HG03103 (cell line): ENCODE results near the gene TCERG1.

Source experiments
- ATAC-seq: cut with Tn5 transposase; IDR thresholded peaks from one replicate; pipeline ENCODE4 v1.9.1; 2021; ENCODE audit warnings: low read depth; ENCODE audit not compliant: unreplicated experiment

TCERG1 gene

DNA sequence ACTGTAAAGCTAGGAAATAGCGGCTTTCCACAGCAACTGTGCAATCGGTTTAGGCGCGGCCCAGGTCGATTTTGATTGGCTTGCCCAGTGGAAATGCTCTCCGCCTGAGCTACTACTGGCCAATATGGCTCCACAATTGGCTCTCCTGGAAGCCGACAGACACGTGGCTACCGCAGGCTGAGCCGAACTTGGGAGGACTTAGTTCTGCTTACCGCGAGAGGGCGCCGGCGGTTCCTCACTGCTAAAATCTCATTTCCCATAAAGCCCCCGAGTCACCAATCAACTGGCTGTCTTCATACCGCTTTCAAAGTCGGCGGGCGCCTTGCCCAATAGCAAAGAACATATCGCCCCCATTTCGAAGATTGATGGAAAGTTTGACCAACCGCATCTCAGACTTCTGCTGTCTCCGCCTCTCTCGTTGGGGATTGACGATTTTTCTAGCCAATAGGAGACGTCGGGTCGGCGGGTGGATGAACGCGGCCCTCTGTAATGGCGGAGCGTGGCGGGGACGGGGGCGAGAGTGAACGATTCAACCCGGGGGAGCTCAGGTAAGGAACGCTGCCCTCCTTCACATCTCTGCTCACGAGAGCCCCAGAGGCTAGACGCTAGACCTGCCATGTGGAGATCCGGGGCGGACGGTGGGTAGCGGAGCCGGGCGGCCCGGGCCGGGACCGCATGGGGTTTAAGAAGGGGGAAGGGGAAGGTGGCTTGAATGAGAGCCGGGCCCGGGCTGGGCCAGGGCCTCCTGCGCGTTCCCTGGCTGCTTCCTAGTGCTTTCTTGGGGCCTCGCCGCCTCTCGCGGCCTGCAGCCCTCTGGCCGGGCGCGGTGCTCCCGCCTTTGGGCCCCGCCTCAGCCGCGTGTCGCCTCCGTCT is at the start of gene TCERG1:
TCERG1 (plus strand) TSS at position 473 of the 873 bp plus-strand sequence; CDS start at position 490, 17 bp downstream.
- ATAC-seq = peak; percentile 88

DNA sequence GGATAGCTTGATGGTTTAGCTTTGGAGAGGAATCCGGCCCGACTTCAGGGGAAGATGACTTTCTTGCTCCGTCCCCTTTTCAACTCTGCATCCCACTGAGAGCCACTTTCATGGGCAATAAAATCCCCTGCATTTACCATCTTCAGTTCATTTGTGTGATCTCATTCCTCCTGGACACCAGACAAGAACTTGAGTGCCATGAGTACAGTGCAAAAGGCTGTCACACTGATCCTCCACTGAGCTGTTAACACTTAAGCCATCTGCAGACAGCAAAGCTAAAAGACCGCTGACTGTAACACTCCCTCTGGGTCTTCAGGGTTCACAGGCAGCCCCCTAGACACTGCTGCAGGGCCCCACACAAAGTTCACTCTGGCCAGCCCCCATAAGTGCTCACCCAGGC is 48.3 kb upstream of the TCERG1 start:
- no peak for ATAC-seq

DNA sequence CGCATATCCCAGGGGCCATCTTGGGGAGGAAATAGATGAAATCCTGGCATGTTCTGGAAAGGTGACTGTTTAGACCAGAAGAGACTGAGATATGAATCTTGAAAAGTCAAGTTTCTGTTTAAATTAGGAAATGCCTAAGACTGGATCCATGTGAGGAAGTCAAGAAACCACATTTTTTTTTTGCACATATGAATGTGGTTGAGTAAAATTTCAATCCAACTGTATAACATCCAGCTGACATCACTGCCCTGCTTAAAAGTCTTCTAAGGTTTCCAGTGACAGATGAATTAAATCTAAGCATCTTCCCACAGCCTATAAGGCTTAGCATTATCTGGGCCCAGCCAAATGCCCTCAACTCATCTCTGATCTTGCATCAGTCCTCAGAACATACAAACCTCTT is 47.7 kb upstream of the TCERG1 start:
- ATAC-seq = no peak

DNA sequence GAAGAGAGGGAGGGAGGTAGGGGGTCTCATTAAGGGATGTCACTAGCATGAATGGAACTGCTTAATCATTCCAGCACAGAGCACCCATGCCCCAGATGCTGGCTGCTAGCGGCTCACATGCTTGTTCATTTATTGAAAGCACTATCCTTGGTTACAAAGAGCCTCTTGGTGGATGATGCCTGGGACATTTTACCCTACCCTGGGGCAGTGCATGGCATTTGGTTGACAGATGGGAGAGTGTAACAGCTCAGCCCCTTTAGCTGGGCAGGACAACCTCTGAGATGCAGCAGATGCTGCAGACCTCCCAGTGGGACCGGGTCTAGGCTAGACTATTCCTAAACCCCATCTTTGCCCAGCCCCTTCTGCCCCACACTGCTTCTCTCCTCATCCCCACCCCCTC is 46.9 kb upstream of the TCERG1 start:
- no peak for ATAC-seq

DNA sequence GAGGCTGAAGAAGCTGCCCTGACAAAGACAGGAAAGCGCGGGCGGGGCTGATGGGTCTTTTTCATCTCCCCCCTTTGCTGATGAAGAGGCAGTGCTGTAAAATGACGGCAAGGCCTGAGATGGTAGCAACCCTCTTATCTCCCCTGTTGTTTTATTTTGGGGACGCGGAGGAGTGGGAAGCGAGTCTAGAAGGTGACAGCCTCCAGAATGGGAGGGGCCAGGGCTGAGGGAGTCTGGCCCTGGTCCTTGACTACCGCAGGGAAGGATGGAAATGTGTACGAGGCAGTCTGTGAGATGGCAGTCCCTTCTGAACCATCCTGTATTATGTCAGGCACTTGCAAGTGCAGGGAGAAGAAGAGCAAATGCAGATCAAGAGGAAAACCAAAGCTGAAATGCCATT is 46.1 kb upstream of the TCERG1 start:
- no peak for ATAC-seq

DNA sequence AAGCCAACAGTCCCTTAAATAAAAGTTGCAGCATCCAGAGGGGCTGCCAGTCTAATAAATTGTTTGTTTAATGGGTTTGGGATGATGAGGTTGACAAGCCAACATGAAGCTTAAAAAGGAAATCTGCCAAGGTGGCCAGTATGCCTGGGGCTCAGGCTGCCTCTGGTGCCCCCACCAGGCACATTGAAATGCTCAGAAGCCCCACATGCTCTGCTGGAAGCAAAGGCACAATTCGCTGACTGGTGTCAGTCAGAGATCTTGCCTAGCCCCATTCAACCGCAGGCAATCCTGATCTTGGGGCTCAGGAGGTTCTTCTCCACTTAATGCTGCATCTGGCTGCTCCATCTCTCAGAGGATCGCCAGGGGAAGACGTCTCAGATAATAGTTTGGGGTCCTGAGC is 44.2 kb upstream of the TCERG1 start:
- no peak for ATAC-seq

DNA sequence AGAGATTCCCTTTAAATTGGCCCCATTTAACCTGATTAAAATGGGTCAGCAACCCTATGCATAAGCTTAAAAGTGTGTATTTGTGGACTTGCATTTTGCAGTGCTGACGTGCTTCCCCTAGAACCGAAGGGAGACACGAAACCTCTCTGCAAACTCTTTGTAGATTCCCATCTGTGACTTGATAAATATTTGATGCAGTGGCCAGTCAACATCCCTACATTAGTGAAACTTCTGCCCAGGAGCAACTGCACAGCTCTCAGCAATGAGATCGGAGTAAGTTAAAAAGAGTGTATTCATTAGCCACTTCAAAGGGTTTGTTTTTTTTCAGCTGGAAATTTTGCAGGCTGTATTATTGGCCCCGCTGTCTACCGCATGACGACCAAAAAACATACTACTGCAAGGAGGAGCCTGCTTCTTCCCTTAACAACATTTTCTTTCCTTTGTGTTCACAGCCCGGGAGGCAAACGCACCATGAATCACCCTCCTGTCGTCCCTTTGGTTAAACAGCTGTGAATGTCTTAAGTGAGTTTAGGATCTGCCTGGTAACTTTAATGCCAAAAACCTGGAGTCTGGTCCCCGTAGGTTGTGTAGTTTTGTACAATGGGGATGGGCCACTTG is 38.0 kb upstream of the TCERG1 start:
- ATAC-seq = no peak

DNA sequence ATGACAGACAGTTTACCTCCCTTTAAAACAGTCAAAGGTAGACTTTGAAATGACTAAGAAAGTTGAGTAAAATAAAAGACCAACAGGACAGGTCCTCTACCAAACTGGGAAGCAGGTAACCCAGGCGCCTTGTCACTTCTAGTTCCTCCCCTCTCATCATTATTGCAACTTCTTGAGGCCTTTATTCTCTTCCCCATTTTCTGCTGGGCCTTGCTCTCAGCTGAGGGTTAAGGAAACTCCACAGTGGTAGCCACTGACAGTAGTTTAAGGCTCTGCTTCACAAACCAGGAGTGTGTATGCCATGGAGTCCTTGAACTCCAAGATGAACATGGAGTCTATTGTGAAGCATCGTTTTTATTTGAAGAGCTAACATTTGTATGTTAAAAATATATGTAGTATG is 36.9 kb upstream of the TCERG1 start:
- no peak for ATAC-seq

DNA sequence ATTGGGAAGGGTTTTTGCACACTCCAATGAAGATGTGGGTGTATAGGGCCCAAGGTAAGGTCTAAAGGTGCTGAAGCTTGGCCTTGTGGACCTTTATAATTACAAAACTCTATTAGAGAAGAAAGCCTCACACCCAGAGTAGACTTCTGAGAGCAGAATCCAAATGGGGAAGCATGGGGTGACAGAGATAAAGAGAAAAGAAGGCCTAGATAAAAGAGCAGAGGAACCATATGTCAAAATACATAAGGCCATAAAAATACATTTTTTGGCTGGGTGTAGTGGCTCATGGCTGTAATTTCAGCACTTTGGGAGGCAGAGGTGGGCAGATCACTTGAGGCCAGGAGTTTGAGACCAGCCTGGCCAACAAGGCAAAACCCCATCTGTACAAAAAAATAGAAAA is 27.4 kb upstream of the TCERG1 start:
- no peak for ATAC-seq

DNA sequence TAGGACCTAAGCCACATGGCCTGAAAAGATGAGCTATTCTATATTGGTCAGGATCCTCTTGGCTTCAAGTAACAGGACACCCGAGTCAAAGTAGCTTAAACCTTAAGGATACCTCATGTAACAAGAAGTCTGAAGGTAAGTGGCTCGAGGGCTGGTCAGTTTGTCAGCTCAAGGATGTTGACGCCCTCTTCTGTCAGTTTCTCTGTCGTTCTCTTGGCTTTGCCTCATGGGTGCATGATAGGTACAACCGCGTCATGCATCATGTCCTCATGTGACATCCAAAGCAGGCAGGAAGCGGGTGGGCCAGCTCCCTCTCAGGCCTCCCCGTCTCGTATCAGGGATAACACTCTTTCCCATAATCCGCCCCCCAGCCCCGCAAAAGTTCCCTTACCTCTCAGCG is 22.1 kb upstream of the TCERG1 start:
- ATAC-seq = no peak

DNA sequence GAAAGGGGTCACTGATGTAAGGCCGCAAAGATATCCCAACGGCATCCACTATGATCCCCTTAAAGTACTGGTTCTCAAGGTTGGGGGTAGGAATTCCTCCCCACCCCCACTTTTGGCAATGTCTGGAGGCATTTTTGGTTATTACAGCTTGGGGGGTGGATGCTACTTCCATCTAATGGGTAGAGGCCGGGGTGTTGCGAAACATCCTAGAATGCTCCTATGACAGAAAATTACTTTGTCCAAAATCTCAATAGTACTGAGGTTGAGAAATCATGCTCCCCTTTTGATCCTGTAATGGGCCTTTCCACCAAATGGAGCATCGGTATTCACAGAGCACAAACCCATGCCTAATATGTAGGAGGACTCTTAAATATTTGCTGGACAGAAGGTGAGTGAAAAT is 20.8 kb upstream of the TCERG1 start:
- no peak for ATAC-seq

DNA sequence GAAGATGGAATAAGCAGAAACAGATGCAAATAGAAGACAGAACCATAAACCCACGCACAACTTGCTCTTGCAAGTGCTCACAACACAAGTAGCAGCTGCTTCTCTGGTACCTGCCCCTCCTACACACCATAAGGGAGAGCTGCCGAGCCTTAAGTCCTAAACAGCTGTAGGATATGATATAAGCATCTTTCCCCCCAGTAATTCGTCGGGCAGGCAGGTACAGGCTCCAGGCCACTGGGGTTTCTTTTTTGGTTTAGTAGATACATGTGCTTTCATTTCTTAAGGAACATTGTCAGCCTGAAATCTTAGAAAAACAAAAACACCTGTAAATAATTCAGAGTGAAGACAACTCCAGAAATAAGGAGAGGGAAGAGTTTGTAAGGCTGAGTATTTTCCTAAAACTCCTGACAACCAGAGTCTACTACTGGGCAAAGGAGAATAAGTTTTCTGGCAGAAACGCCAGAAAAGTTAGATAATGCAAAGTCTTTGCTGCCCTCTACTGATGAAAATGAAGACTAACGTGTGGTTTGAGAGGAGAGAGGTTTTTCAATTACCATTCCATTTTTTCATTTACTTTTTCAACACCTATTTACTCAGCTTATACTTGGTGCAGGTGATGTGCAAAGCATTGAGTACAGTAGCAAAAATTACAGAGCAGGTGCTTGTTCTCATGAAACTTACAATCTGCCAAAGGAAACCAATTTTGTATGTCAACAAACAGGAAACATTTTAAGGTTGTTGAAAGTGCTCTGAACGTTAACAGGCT is 20.1 kb upstream of the TCERG1 start:
- peak; percentile 66 for ATAC-seq

DNA sequence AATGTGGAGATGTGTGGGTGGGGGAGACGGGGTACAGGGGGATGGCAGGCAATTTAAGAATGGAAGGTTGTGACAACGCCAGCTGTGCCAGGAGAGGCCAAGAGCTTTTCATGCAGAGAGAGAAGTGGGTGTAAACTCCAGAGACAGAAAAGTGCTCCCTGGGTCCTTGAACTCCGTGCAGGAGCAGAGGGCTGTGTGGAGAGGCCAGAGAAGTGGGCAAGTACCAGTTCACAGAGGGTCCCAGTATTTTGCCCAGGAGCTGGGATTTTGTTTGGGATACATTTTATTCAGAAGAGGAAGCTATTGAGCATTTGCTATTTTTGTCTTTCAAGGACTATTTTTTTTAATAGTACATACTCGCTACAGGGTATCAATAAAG is 19.5 kb upstream of the TCERG1 start:
- ATAC-seq = no peak

DNA sequence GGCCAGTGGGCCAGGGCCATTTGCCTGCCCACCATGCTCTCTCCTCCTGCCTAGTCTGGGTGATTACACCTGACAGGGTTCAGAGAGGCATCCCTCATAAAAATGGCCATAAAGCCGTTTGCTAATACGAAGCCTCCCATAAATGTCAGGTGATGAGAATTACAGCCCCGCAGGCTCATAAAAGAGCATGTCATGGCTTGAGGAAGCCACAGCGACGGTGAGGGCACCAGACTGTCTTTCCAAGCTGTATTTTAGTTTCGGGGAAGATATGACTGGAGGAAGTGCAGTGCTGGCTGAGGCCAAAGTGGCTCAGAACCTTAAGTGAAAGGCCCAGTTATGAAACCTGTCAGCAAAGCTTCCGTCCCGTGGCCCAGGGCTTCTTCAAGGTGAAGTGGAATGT is 18.5 kb upstream of the TCERG1 start:
- no peak for ATAC-seq

DNA sequence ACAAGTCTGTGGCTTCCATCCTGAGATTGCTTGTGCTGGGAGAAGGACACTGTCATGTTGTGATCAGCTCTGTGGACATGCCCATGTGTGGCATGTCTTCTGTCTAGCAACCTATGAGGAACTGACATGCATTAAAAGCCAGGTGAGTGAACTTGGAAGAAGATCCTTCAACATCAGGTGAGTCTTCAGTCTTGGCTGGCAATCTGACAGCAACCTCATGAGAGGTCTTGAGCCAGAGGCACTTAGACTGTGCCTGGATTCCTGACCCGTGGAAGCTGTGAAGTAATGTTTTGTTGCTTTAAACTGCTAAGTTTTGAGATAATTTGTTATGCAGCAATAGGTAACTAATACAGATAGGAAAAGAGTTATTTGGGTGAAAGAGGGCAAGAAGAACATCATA is 6.8 kb upstream of the TCERG1 start:
- no peak for ATAC-seq

DNA sequence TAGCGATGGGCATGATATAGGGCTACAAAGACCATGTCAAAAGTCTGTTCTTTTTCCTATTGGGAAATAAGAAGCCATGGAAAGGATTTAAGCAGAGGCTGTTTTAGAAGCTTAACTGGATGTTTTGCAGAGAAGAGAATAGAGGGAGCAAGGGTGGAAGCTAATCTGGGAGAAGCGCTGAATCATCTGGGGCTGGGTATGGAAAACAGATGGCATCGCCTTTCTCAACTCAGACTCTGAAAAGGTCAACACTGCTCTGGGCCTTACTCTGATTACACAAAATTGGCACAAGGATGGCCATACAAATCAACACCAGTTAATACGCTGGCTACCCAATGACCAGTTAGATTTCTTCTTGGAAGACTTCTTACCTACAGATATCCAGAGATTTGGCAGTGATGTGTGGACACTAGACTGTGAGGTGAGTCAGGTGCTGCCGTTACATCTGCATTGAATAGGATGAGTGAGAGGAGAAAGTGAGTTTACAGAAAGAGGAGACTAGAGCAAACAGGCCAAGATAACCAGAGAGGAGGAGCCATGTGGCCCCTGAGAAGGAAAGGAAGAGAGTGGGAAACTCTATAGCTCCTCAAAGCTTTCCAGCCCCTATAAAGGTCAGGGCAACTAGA is 6.2 kb upstream of the TCERG1 start:
- no peak for ATAC-seq

DNA sequence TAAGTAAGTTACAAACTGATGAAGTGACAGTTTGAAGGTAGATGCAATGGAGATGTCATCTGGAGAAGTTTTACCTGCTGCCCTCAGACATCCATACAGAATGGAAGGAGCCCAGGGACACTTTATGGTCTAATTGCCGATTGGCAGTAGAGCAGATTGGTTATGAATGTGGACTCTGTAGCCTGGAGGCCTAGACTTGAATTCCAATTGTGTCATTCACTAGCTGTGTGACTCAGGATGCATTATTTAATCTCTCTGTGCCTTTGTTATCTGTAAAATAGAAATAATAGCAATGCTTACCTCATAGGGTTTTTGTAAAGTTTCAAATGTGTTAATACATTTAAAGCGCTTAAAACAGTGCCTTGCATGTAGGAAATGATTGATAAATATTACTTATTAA is 5.2 kb upstream of the TCERG1 start:
- ATAC-seq = no peak

DNA sequence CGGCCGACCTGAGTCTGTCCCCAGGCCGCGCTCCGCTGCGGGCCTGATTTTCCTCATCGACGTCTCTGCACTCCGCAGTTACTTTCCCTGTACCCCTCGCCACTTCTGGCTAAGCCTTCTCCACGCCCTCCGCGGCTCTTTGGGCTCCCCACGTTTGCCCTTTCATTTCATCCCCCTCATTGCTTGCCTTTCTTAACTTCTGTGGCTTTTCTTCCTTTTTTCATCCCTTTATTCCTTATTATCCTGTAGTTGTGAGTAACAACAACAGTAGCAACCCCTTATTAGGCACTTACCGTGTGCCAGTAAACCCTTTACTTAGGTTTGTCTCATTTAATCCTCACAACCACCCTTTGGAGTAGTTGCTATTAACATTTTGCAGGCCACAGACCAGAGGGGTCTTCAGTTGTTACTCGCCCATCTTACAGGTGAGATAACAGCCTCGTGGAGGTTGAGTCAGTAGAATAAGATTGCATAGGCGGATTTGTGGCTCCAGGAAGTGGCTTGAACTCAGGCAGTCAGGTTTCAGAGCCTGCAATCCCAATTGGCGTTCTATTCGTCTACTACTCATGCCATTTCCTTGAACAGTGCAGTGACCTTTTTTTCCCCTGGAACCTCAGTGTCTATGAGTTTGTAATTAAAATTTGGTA is 724 bp downstream of the TCERG1 start:
- ATAC-seq = peak; percentile 16

DNA sequence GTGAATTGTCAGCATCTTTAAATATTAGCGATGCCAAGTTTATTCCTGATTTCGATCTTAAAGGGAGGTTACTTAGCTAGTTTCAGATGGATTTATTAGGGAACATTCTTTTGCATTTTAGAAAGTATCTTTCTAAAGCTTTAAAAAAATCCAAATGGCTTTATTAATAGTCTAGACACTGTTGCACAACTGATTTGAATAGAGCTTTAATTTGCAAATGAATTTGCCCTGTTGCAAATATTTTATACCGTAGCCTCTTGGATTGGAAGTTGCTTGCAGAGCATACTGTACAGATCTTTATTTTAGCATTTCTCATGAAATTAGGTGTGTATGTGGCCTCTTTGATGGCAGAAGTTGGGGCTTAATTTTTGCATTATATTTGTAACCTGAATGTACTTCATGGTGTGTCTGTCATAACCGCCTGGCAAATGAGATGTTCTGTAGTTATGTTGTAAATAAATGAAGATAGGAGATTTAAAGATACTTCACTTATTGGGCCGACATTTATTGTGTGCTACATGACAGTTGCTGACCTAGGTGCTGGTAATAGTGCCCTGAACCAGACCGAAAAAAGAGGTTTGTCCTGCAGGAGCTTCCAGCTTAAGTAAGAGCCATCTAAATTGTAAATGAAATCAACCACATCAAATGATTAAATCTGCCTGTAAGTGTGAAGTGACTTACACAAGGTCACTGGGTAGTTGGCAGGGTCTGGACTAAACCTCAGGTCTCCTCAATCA is 1.8 kb downstream of the TCERG1 start:
- no peak for ATAC-seq

DNA sequence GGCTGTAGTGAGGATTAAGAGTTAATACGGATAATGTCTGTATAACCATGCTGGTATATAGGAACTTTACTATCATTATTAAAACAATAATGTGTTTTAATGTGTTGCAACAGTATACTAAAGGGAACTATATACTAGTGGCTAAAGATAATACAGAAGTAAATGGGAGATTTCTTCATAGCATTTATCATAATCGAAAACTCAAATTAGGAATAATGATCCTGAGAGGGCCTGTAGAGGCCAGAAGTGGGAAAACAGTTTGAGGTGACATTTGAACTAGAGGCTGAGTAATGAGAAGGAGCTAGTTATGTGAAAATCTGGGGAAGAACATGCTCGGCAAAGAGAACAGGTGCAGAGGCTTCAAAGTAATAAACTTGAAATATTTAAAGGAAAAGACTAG is 2.9 kb downstream of the TCERG1 start:
- no peak for ATAC-seq
